Prostate gland (tissue), 2 donors: ENCODE results near the gene UGCG.

ENCODE experiments used
- POLR2A ChIP-seq: fragments of 450-650 bp; IDR thresholded peaks from one replicate; pipeline ENCODE4 v1.6.1; 2016; ENCODE audit warnings: antibody characterized with exemption, mild to moderate bottlenecking
- TF ChIP-seq, protein P1 (sequence below), 4 experiments: fragments of 200-600 bp in 2 of 4; fragments of 450-650 bp in 2 of 4; sonication (generic) in 2 of 4; IDR thresholded peaks; 1 replicate in 3 of 4; 2 replicates in 1 of 4; pipeline ENCODE4 v1.5.1; 2016 to 2019; ENCODE audit warnings: antibody characterized with exemption in 4 of 4, mild to moderate bottlenecking in 2 of 4, moderate library complexity in 2 of 4

DNA sequence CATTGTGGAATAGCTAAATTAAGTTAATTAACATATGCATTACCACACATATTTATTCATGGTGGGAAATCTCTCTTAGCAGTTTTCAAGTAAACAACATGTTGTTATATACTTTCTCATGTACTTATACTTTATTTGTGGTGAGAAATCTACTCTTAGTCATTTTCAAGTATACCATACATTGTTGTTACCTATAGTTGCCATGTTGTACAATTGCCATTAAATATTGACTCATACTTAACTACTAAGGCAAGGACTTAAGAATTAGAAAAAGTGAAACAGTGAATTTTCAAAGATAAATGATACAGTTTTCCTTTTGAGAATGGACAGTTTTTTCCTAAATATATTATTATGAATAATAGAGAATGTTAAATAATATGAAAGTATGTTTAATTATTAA lies 27.7 kb downstream of the UGCG start:
- TF ChIP-seq, protein P1, sequence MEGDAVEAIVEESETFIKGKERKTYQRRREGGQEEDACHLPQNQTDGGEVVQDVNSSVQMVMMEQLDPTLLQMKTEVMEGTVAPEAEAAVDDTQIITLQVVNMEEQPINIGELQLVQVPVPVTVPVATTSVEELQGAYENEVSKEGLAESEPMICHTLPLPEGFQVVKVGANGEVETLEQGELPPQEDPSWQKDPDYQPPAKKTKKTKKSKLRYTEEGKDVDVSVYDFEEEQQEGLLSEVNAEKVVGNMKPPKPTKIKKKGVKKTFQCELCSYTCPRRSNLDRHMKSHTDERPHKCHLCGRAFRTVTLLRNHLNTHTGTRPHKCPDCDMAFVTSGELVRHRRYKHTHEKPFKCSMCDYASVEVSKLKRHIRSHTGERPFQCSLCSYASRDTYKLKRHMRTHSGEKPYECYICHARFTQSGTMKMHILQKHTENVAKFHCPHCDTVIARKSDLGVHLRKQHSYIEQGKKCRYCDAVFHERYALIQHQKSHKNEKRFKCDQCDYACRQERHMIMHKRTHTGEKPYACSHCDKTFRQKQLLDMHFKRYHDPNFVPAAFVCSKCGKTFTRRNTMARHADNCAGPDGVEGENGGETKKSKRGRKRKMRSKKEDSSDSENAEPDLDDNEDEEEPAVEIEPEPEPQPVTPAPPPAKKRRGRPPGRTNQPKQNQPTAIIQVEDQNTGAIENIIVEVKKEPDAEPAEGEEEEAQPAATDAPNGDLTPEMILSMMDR (IDR thresholded peaks at IDR 0.05): no peak
- no peak for TF ChIP-seq POLR2A
